Mesenchymal stem cell (in vitro differentiated cells and primary cell): Measurements from ENCODE around the gene PEX10.

ENCODE experiments used
- DNase-seq: peaks from one replicate; pipeline ENCODE4 v3.0.0-alpha.2; 2013
- H2AFZ ChIP-seq: one replicate; pipeline ENCODE4 v1.6.1; 2013; ENCODE audit warnings: low read depth, mild to moderate bottlenecking, control low read depth, inconsistent platforms, low read length, moderate library complexity
- H2AK5ac ChIP-seq: 2 replicates; pipeline ENCODE4 v1.6.1; 2013; ENCODE audit warnings: low read length, moderate library complexity, mild to moderate bottlenecking, inconsistent platforms; ENCODE audit not compliant: severe bottlenecking
- H2BK120ac ChIP-seq: one replicate; pipeline ENCODE4 v1.6.1; 2013; ENCODE audit warnings: low read depth, mild to moderate bottlenecking, inconsistent platforms, low read length, moderate library complexity
- H2BK12ac ChIP-seq, 2 experiments: one replicate each; pipeline ENCODE4 v1.6.1; 2013; ENCODE audit warnings: inconsistent platforms in 2 of 2, low read length in 2 of 2, mild to moderate bottlenecking in 2 of 2, moderate library complexity in 2 of 2, control low read depth in 1 of 2
- H2BK15ac ChIP-seq: one replicate; pipeline ENCODE4 v1.6.1; 2013; ENCODE audit warnings: mild to moderate bottlenecking, low read depth, inconsistent platforms; ENCODE audit not compliant: poor library complexity, severe bottlenecking
- H2BK5ac ChIP-seq: 2 replicates; pipeline ENCODE4 v1.6.1; 2013; ENCODE audit warnings: low read depth, mild to moderate bottlenecking, low read length, control low read depth, inconsistent platforms; ENCODE audit not compliant: poor library complexity, severe bottlenecking
- H3K14ac ChIP-seq, 2 experiments: one replicate each; pipeline ENCODE4 v1.6.1; 2013; ENCODE audit warnings: inconsistent platforms in 2 of 2, low read length in 2 of 2, control low read depth in 1 of 2, mild to moderate bottlenecking in 1 of 2, moderate library complexity in 1 of 2
- H3K18ac ChIP-seq, 2 experiments: one replicate each; pipeline ENCODE4 v1.6.1; 2013; ENCODE audit warnings: inconsistent platforms in 2 of 2, low read length in 2 of 2, control low read depth in 1 of 2, low read depth in 1 of 2, mild to moderate bottlenecking in 1 of 2
- H3K23ac ChIP-seq, 2 experiments: one replicate each; pipeline ENCODE4 v1.6.1; 2013; ENCODE audit warnings: inconsistent platforms in 2 of 2, low read length in 2 of 2, mild to moderate bottlenecking in 2 of 2, moderate library complexity in 2 of 2, control low read depth in 1 of 2
- H3K27ac ChIP-seq: 2 replicates; pipeline ENCODE4 v1.5.1; 2013; ENCODE audit warnings: mild to moderate bottlenecking, moderate library complexity, low read length, control low read depth, inconsistent platforms; ENCODE audit not compliant: poor library complexity, severe bottlenecking
- H3K27me3 ChIP-seq, 2 experiments: 2 replicates each; pipeline versions ENCODE4 v1.6.1 to v1.7.0; 2013; ENCODE audit warnings: low read length in 2 of 2, mild to moderate bottlenecking in 2 of 2, moderate library complexity in 2 of 2, control low read depth in 1 of 2, inconsistent platforms in 1 of 2; ENCODE audit not compliant: control insufficient read depth in 1 of 2, insufficient read depth in 1 of 2
- H3K36me3 ChIP-seq, 2 experiments: 2 replicates each; pipeline versions ENCODE4 v1.6.1 to v1.7.0; 2013; ENCODE audit warnings: low read length in 2 of 2, control low read depth in 1 of 2, inconsistent platforms in 1 of 2, low read depth in 1 of 2, mild to moderate bottlenecking in 1 of 2; ENCODE audit not compliant: insufficient read depth in 2 of 2, control insufficient read depth in 1 of 2
- H3K4ac ChIP-seq, 2 experiments: one replicate each; pipeline ENCODE4 v1.6.1; 2013; ENCODE audit warnings: inconsistent platforms in 2 of 2, low read length in 2 of 2, mild to moderate bottlenecking in 2 of 2, moderate library complexity in 2 of 2, control low read depth in 1 of 2, low read depth in 1 of 2
- H3K4me1 ChIP-seq: 2 replicates; pipeline ENCODE4 v1.6.1; 2013; ENCODE audit warnings: low read depth, low read length, control low read depth; ENCODE audit not compliant: control insufficient read depth, insufficient read depth
- H3K4me2 ChIP-seq: 2 replicates; pipeline ENCODE4 v1.6.1; 2013; ENCODE audit warnings: low read length, mild to moderate bottlenecking, inconsistent platforms; ENCODE audit not compliant: poor library complexity, severe bottlenecking
- H3K4me3 ChIP-seq, 2 experiments: 2 replicates each; pipeline versions ENCODE4 v1.5.1 to v1.7.0; 2013; ENCODE audit warnings: low read length in 2 of 2, mild to moderate bottlenecking in 2 of 2, control low read depth in 1 of 2, low read depth in 1 of 2; ENCODE audit not compliant: insufficient read depth in 1 of 2
- H3K79me1 ChIP-seq: replicated peaks from 2 replicates; pipeline ENCODE4 v1.6.1; 2013; ENCODE audit warnings: mild to moderate bottlenecking, control low read depth, low read length, inconsistent platforms; ENCODE audit not compliant: poor library complexity, severe bottlenecking
- H3K9ac ChIP-seq: 2 replicates; pipeline ENCODE4 v1.7.0; 2013; ENCODE audit warnings: mild to moderate bottlenecking, low read length, moderate library complexity
- H3K9me3 ChIP-seq: 2 replicates; pipeline ENCODE4 v1.7.0; 2013; ENCODE audit warnings: mild to moderate bottlenecking, low read length; ENCODE audit not compliant: control insufficient read depth
- H4K8ac ChIP-seq: one replicate; pipeline ENCODE4 v1.6.1; 2013; ENCODE audit warnings: inconsistent platforms, mild to moderate bottlenecking, low read length, moderate library complexity
- H4K91ac ChIP-seq: one replicate; pipeline ENCODE4 v1.6.1; 2013; ENCODE audit warnings: mild to moderate bottlenecking, low read length, inconsistent platforms
- WGBS: methylation state at CpG from one replicate; pipeline ENCODE4 v1.1.7; 2013; ENCODE audit warnings: mixed read lengths; 5-methylcytosine and 5-hydroxymethylcytosine counted together

PEX10 gene

DNA sequence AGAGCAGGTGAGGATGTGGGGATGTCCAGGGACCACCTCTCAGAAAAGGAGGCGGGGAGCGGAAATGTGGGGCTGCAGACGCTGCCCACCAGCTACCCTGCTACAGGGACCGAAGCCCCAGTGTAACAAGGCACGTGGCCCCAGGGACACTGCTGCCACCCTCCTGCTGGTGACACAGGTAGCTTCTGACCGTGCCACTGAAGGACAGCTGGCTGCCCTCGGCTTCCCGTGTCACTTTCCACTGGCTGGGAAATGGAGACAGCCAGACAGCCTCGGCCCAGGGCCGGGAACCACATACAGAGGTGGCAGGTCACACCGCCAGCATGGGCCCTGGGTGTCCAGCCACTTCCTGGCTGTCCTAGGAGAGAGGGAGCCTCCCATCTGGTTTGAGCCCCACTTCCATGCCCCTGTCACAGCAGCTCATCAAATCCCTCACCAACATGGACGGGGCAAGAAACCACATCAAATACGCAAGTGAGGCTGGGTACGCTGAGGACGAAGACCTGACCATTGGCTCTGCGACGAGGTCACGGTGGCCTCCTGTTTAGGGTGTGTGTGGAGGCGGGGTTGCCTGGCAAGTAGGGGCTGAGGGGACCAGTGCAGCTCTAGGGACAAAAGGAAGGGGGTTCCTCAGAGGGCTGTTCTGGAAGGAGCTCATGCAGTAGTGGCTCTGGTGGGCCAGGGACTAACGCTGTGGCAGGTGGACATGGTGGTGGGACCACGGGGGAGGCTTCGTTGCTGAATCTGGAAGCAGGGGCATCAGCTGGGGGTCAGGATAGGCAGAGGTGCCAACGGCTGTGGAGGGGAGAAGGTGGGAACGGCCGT is 5.0 kb downstream of the PEX10 start:
- WGBS, result 91% methylated on average over 25 of the region's 25 CpGs

GRCh38 chr1:2406451-2407041 is 5.8 kb downstream of the PEX10 start:
- H3K14ac ChIP-seq, result no peak overlapping the region
- peaks cover 30% of the 10 kb centered on the region for H3K4me1 ChIP-seq
- peak overlapping the region; percentile 69 for H4K8ac ChIP-seq
- H3K9me3 ChIP-seq, result no peaks in the 10 kb centered on the region
- H3K27me3 ChIP-seq, result no peaks in the 10 kb centered on the region
- H3K4me2 ChIP-seq, result no peak overlapping the region
- H2BK12ac ChIP-seq, result peak overlapping the region in 1 of 2 experiments; percentile 22
- no peak overlapping the region for H3K27ac ChIP-seq
- WGBS, result 93% methylated on average over 26 of the region's 26 CpGs
- H3K9ac ChIP-seq, result no peak overlapping the region
- H2BK15ac ChIP-seq, result no peak overlapping the region
- no peak overlapping the region for H3K4me3 ChIP-seq
- no peak overlapping the region for H2AFZ ChIP-seq
- H3K36me3 ChIP-seq, result peaks cover 85 to 86% of the 10 kb centered on the region in 2 experiments
- H2BK5ac ChIP-seq, result no peak overlapping the region
- H3K4ac ChIP-seq, result no peak overlapping the region
- no peak overlapping the region for H2BK120ac ChIP-seq
- no peak overlapping the region for H3K23ac ChIP-seq
- H3K79me1 ChIP-seq, result peaks cover 34% of the 10 kb centered on the region
- peak overlapping the region; percentile 42 for H2AK5ac ChIP-seq
- H3K18ac ChIP-seq, result peak overlapping the region in 1 of 2 experiments; percentile 11
- H4K91ac ChIP-seq, result no peak overlapping the region
- DNase-seq, result no peak

More for the DNA sequence above, 5.0 kb downstream of the PEX10 start:
- H3K4ac ChIP-seq, result no peak overlapping the region
- H3K79me1 ChIP-seq, result peaks cover 34% of the 10 kb centered on the region
- no peak overlapping the region for H3K18ac ChIP-seq
- DNase-seq, result no peak
- H3K27ac ChIP-seq, result no peak overlapping the region
- no peaks in the 10 kb centered on the region for H3K9me3 ChIP-seq
- H2BK5ac ChIP-seq, result no peak overlapping the region
- no peak overlapping the region for H2BK120ac ChIP-seq
- H3K4me2 ChIP-seq, result no peak overlapping the region
- H3K4me3 ChIP-seq, result no peak overlapping the region
- H3K27me3 ChIP-seq, result no peaks in the 10 kb centered on the region
- peaks cover 76 to 78% of the 10 kb centered on the region in 2 experiments for H3K36me3 ChIP-seq
- H2AK5ac ChIP-seq, result no peak overlapping the region
- H3K4me1 ChIP-seq, result peaks cover 35% of the 10 kb centered on the region
- H2AFZ ChIP-seq, result no peak overlapping the region
- no peak overlapping the region for H4K91ac ChIP-seq
- no peak overlapping the region for H3K14ac ChIP-seq
- peak overlapping the region; percentile 27 for H4K8ac ChIP-seq
- H2BK12ac ChIP-seq, result no peak overlapping the region
- no peak overlapping the region for H2BK15ac ChIP-seq
- H3K9ac ChIP-seq, result no peak overlapping the region
- H3K23ac ChIP-seq, result no peak overlapping the region

GRCh38 chr1:2405588-2406295 is 6.6 kb downstream of the PEX10 start:
- H3K27ac ChIP-seq, result peak overlapping the region; percentile 48
- H4K91ac ChIP-seq, result no peak overlapping the region
- peak overlapping the region; percentile 42 for H2AK5ac ChIP-seq
- peaks cover 91 to 93% of the 10 kb centered on the region in 2 experiments for H3K36me3 ChIP-seq
- no peak overlapping the region for H3K18ac ChIP-seq
- peak; percentile 35 for DNase-seq
- H2BK12ac ChIP-seq, result no peak overlapping the region
- H3K9me3 ChIP-seq, result no peaks in the 10 kb centered on the region
- H3K4me2 ChIP-seq, result no peak overlapping the region
- H3K79me1 ChIP-seq, result peaks cover 35% of the 10 kb centered on the region
- no peaks in the 10 kb centered on the region for H3K27me3 ChIP-seq
- no peak overlapping the region for H2BK15ac ChIP-seq
- H3K14ac ChIP-seq, result no peak overlapping the region
- H3K4ac ChIP-seq, result no peak overlapping the region
- no peak overlapping the region for H2AFZ ChIP-seq
- no peak overlapping the region for H3K9ac ChIP-seq
- H4K8ac ChIP-seq, result peak overlapping the region; percentile 46
- H3K4me1 ChIP-seq, result peaks cover 26% of the 10 kb centered on the region
- no peak overlapping the region for H3K23ac ChIP-seq
- H2BK5ac ChIP-seq, result no peak overlapping the region
- 73% methylated on average over 23 of the region's 28 CpGs for WGBS
- H3K4me3 ChIP-seq, result no peak overlapping the region
- no peak overlapping the region for H2BK120ac ChIP-seq
